HG03039 (cell line): ENCODE data around the gene DCLRE1C.
"Not testable (repeated sequence)": the region's sequence is repeated elsewhere in the genome, so short reads cannot be mapped to it uniquely, and the experiment has no call there.

Source experiments
- ATAC-seq: cut with Tn5 transposase; IDR thresholded peaks from one replicate; pipeline ENCODE4 v1.9.1; 2021; ENCODE audit warnings: mild to moderate bottlenecking, moderate library complexity; ENCODE audit not compliant: unreplicated experiment

DCLRE1C gene

GRCh38 chr10:14947268-14947667 lies 6.6 kb downstream of the DCLRE1C start:
- ATAC-seq, result no peak

DNA sequence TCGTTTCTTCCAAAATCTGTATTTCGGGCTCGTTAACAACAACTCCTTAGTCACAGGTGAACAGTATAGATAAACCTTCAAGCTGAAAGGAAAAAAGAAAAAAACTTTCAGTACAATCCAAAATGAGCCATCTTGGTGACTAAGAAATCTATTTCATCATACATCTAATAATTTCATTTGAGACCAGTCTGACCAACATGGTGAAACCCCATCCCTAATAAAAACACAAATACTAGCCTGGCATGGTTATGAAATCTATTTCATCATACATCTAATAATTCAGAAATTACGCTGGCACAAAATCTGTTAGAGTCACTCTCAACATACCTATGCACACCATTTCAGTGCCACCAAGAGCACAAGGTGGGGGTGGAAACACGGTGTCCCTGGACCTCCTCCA lies 8.8 kb downstream of the DCLRE1C start:
- no peak for ATAC-seq

GRCh38 chr10:14942950-14943338 lies 11.0 kb downstream of the DCLRE1C start:
- not testable (repeated sequence) for ATAC-seq

- peak; percentile 77 for ATAC-seq
Measured at GRCh38 chr10:14942147-14942949, 11.5 kb downstream of the DCLRE1C start.

GRCh38 chr10:14938971-14939370 lies 14.9 kb downstream of the DCLRE1C start:
- ATAC-seq, result not testable (repeated sequence)

- no peak for ATAC-seq
Measured at GRCh38 chr10:14936584-14936983, 17.3 kb downstream of the DCLRE1C start.

DNA sequence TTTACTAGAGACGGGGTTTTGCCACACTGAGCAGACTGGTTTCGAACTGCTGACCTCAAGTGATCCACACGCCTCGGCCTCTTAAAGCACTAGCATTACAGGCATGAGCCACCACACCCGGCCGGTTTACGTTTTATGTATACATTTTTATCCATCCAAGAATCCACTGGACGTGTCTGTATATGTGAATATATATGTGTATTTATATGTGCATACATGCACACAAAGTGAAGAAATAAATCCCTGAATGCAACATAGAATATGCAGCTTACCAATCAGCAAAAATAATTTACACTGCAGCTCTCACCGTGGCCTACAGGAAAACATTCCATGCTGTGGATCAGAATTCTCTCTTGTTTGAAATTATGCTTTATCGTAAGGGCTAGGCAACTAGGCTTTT lies 23.3 kb downstream of the DCLRE1C start:
- no peak for ATAC-seq

- ATAC-seq, result peak; percentile 96
Measured at GRCh38 chr10:14926722-14927416, 27.0 kb downstream of the DCLRE1C start.

DNA sequence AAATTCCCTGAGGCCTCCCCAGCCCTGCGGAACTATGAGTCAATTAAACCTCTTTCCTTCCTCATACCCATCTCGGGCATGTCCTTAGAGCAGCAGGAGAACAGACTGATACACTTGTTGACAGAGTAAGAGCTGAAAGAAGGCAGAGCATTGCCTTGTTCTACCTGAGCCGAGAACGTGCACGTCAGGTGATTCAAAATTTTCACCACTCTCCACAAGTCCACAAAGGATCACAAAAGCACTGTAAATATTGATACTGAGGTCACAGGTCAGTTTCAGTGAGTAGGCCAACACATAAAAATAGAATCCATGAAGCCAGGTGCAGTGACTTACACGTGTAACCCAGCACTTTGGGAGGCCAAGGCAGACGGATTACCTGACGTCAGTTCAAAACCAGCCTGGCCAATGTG lies 27.8 kb downstream of the DCLRE1C start:
- ATAC-seq, result no peak

- ATAC-seq, result no peak
Measured at GRCh38 chr10:14925268-14925667, 28.6 kb downstream of the DCLRE1C start.

DNA sequence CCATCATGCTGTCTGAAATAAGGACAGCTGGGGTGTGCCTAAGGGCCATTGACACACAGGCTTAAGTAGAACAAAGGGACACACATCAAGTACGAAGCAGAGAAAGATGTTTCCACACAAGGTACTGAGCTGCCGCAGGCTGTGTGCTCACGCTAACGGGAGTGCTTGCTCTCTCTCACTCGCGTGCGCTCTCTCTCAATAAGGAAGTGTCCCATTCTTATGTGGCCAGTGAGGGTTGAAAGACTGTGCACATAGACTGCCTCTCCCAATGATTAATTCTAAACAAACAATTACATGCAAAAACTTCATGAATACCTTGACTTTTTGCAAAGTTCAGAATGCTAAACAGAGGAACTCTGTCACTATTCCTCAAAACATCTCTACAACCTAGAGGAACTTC lies 29.9 kb downstream of the DCLRE1C start:
- no peak for ATAC-seq

GRCh38 chr10:14918964-14919363 lies 34.9 kb downstream of the DCLRE1C start:
- ATAC-seq, result no peak

GRCh38 chr10:14917827-14918226 lies 36.1 kb downstream of the DCLRE1C start:
- ATAC-seq, result no peak

DNA sequence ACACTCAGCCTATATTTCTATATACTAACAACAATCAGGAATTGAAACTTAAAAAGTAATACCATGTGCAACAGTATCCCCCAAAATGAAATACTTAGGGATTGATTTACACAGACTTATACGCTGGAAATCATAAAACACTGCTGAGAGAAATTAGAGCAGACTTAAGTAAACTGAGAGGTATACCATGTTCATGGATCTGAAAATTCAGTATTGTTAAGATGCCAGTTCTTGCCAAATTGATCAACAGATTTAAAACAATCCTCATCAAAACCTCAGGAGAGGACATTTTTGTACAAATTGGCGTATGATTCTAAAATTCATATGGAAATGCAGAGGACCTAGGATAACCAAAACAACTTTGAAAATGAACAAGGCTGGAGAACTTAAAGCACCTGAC lies 37.3 kb downstream of the DCLRE1C start:
- no peak for ATAC-seq

DNA sequence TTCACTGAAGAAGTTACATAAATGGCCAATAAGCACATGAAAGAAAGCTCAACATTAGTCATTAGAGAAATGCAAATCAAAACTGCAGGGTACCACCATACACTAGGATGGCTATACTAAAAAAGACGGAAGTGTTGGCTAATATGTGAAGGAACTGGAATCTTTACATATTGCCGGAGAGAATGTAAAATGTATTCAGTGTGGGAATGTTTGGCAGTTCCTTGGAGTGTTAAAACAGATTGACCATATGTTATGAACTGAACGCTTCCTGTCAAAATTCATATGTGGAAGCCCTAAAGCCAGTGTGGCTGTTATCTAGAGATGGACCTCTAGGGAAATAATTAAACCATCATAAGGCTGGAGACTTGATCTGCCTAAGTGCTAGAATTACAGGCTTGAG lies 42.1 kb downstream of the DCLRE1C start:
- ATAC-seq, result no peak

DNA sequence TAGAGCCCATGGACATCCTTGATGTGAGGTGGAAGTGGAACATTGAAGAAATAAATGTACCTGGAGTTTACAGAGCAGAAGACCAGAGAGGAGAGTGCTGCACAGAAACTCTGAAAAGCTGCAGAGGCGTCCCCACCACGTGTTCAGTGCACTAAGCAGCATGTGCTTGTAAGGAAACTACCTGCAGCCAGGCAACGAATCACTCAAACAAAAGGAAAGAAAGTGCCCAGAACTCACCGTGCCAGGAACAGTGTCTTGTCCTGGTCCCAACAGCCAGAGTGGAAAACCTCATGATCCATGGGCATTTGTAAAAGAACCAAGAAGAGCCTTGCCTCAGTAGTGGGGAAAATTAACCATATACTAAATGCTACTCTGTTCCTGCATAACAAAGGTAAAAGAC lies 42.9 kb downstream of the DCLRE1C start:
- no peak for ATAC-seq

GRCh38 chr10:14909101-14909500 lies 44.8 kb downstream of the DCLRE1C start:
- ATAC-seq, result no peak

- ATAC-seq, result not testable (repeated sequence)
Measured at GRCh38 chr10:14907591-14907990, 46.3 kb downstream of the DCLRE1C start.

DNA sequence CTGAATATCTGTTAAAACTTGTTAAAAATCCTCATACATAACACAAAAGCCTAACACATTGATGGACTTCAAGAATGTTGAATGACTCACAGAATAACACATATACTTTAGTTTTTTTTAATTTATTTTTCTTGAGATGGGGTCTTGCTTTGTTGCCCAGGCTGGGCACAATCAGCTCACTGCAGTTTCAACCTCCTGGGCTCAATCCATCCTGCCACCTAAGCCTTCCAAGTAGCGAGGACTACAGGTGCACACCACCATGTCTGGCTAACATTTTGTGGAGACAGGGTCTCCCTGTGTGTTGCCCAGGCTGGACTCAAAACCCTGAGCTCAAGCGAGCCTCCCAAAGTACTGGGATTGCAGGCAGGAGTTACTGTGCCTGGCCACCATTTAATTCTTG lies 47.1 kb downstream of the DCLRE1C start:
- ATAC-seq, result no peak

DNA sequence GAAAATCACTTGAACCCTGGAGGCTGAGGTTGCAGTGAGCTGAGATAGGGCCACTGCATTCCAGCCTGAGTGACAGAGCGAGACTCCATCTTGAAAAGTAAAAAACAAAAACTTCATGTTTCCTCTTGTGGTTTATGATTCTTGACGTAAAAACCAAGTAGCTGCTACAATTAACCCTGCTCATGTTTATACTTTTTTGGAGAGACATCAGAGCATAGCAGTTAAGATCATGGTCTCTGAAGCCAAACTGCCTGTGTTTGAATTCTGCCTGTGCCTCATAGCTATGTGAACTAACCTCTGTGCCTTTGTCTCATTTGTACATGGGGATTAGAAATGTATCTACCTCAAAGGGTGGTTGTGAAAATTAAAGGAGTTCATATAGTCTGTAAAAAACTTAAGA lies 48.0 kb downstream of the DCLRE1C start:
- ATAC-seq, result no peak

GRCh38 chr10:14904864-14905263 lies 49.0 kb downstream of the DCLRE1C start:
- ATAC-seq, result no peak

DNA sequence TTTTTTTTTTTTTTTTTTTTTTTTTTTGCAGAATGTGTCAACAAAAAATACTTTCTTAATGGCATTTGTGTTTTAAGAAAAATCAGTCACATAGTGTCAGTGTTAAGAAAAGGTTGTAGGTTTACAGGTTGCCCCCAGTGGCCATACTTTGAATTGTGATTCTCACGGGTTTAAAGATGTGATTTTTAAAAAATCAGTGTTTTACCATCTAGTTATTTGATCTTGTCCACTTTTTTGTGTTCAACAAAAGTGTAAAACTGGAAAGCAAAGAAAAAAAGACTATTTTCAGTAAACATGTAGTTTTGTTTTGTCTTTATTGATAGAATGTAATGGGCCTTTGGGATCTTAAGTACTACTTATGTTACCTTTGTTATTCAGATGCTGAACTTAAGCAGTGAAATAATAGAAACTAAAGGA lies 49.6 kb downstream of the DCLRE1C start:
- no peak for ATAC-seq
